Ovary (tissue), 3 donors: Measurements from ENCODE around the gene PIP5K1B.

ENCODE experiments used
- EP300 ChIP-seq: sonication (generic); formaldehyde crosslinking; IDR thresholded peaks from one replicate; pipeline ENCODE4 v1.6.1; 2017; ENCODE audit warnings: antibody characterized with exemption
- POLR2A ChIP-seq: fragments of 450-650 bp; IDR thresholded peaks from one replicate; pipeline ENCODE4 v1.6.1; 2017; ENCODE audit warnings: antibody characterized with exemption, mild to moderate bottlenecking, moderate library complexity
- TF ChIP-seq, protein P1 (sequence below), 3 donors: fragments of 450-650 bp in 2 of 3; fragments of 200-600 bp in 1 of 3; IDR thresholded peaks; one replicate each; pipeline versions ENCODE4 v1.5.1 to v1.8.0; 2016 to 2022; ENCODE audit warnings: antibody characterized with exemption in 3 of 3, mild to moderate bottlenecking in 1 of 3
- donor health status: DM: no; HTN: no; CAD: no.

DNA sequence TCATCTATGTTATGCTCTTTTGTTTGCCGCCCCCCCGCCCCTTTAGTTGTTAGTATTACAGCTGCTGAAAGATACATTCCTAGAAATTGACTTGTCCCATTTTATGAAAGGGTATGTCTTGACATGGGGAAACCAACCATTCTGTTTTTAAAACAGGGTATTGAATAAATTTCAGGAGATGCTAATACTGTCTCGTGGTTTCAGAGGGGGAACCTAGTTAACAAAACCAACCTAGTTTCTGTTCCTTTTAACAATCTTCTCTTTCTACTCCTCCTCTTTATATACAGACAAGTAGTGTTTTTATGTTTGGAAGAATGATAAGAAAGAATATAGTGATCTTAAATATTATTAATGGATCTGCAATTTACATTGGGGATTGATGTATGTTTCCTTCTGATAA lies 3.5 kb downstream of the PIP5K1B start:
- TF ChIP-seq, protein P1, sequence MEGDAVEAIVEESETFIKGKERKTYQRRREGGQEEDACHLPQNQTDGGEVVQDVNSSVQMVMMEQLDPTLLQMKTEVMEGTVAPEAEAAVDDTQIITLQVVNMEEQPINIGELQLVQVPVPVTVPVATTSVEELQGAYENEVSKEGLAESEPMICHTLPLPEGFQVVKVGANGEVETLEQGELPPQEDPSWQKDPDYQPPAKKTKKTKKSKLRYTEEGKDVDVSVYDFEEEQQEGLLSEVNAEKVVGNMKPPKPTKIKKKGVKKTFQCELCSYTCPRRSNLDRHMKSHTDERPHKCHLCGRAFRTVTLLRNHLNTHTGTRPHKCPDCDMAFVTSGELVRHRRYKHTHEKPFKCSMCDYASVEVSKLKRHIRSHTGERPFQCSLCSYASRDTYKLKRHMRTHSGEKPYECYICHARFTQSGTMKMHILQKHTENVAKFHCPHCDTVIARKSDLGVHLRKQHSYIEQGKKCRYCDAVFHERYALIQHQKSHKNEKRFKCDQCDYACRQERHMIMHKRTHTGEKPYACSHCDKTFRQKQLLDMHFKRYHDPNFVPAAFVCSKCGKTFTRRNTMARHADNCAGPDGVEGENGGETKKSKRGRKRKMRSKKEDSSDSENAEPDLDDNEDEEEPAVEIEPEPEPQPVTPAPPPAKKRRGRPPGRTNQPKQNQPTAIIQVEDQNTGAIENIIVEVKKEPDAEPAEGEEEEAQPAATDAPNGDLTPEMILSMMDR (IDR thresholded peaks at IDR 0.05): no peak
- TF ChIP-seq POLR2A (no peak), EP300 (no peak)
